GM19238 (cell line): Measurements from ENCODE around the gene GALNT2.

Experiments
- DNase-seq: peaks from one replicate; pipeline ENCODE4 v3.0.0; 2011; ENCODE audit warnings: low spot score; ENCODE audit not compliant: insufficient read length

GALNT2 gene

DNA sequence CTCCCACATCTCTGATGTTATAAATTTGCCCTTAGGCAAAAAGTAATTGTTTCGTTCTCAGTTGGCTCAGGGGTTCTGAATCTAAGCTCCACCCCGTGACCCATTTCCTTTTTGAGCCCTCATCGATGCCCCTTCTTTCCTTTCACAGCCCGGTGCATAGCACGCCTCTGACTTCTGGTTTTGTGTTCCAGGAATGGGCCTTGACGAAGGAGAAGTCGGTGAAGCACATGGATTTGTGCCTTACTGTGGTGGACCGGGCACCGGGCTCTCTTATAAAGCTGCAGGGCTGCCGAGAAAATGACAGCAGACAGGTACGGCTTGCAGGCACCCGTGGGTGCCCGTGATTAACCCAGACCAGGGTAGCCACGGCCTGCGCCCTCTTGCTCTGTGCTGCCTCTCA is 207.2 kb downstream of the GALNT2 start:
- DNase-seq = no peak

- DNase-seq = no peak
Observed at GRCh38 chr1:230276401-230276800, 209.4 kb downstream of the GALNT2 start.

GRCh38 chr1:230277201-230278025 is 210.4 kb downstream of the GALNT2 start:
- no peak for DNase-seq

- DNase-seq = no peak
Observed at GRCh38 chr1:230278376-230278775, 211.3 kb downstream of the GALNT2 start.

- no peak for DNase-seq
Observed at GRCh38 chr1:230278871-230279582, 212.0 kb downstream of the GALNT2 start.

GRCh38 chr1:230279583-230279945 is 212.5 kb downstream of the GALNT2 start:
- DNase-seq = no peak

DNA sequence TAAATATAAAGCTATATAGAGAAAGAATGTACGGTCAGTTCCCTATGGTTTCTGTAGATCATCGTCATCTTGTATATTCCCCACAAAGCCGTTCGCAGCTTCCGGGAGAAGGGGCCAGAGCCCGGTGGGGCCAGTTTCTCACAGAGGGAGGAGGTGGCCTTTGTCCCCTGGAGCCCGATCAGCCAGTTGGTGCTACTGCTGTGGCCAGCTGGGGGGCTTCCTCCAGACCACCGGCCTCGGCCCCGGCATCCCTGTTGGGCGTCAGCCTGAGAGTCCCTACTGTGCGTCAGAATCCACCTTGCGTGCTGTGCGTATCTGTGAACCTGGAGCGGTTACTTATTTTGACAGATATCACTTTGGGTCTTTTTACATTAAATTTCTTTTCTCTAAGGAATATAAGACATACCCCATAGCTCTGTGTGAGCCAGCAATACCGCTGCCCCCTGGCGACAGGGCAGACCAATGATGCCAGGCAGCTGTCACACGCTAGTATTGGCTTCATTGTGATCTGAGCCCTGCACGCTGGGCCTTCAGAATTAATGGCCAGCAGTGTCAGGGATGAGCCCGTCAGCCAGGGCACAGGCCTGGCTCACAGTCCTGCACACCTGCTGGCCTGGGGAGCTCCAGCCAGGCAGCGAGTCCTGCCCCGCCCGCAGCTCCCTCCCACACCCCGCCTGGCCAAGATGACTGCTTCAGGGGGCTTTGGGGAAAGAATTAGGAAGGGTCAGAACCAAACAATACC is 213.2 kb downstream of the GALNT2 start:
- no peak for DNase-seq

DNA sequence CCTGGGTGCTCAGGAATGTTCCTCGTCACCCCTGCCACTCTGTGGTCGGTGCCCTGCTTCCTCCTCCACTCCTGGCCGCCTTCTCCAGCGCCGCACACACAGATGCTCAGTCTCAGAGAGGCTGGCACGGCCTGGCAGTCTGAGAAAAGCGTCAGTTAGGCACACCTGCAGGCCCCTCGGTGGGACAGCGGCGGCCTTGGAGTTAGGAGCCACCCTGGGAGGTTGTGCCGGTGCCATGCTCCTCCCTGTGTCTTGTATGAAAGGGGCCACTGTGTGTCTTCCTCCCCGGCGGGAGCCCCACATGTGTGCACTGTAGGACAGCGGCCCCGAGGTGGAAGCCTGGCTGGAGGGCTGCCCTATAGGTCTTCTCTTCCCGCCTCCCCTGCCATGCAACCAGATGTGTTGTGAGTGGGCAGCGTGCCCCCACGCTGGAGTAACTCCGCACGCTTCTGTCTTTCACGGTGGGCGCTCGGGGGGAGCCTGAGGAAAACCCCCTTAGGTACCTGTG is 213.9 kb downstream of the GALNT2 start:
- no peak for DNase-seq

DNA sequence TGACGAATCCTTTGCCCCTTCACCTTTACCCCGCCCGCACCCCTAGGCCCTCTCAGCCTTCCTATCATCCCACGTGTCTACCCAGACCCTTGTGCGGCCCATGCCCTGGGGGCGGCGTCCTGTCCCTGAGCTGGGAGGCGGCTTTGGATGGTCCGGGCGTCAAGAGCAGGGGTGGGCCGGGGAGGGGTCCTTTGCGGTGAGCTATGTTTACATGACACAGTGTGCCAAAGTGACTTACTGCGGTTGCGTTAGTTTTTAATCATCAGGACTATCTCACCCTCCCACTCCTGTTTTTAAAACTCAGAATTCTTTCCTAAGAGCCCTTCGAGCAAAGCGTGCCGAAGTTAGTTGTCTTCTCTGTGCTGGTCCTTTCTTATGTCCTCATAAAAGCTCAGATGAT is 214.5 kb downstream of the GALNT2 start:
- DNase-seq = no peak

DNA sequence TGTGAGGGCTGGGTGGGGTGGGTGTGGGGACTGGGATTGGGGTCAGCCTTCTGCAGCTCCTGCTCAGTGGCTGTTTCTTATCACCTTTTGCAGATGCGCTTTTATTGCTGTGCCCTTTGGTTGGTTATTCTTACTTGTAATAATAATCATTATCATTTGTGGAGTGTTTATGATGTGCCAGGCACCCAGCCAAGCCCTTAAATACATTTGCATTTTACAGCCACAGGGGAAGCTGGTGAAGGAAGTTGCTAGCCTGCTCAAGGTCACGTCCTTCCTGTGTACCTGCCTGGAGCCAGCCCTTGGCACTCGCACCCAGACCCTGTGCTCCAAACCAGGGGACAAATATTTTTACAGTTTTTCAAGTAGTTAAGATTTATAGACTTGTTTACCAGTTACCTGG is 215.1 kb downstream of the GALNT2 start:
- DNase-seq = no peak

DNA sequence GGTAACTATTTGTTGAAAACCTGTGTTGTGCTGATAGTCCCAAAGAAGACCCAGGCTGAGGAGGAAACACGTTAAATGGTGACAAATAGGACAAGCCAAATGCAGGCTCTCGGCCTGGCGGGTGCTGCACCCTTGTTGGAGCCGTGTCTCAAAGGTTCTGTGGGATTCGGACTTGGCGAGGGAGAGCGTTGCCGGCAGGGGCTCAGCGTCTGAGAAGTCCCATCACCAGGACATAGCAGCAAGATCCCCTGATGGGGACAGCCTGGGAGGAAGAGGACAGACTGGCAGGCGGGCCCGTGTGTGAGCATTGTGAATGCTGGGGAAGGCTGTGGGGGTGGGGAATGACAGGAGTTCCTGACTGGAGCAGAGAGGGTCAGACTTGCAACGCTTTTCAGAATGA is 216.6 kb downstream of the GALNT2 start:
- no peak for DNase-seq

DNA sequence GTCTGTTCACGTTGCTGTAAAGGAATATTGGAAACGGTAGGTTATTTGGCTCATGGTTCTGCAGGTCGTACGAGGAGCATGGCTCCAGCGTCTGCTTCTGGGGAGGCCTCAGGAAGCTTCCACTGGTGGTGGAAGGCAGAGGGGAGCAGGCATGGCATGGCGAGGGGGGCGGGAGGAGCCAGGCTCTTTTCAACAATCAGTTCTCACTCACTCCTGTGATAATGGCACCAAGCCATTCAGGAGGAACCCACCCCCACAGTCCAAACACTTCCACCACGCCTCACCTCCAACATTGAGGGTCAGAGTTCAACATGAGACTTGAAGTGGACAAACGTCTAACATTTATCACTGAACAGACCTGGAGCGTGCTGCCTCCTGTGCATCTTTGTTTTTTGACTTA is 217.9 kb downstream of the GALNT2 start:
- no peak for DNase-seq

GRCh38 chr1:230285351-230285750 is 218.3 kb downstream of the GALNT2 start:
- no peak for DNase-seq

- no peak for DNase-seq
Observed at GRCh38 chr1:230286166-230286889, 219.3 kb downstream of the GALNT2 start.

- no peak for DNase-seq
Observed at GRCh38 chr1:230286890-230287269, 219.8 kb downstream of the GALNT2 start.

DNA sequence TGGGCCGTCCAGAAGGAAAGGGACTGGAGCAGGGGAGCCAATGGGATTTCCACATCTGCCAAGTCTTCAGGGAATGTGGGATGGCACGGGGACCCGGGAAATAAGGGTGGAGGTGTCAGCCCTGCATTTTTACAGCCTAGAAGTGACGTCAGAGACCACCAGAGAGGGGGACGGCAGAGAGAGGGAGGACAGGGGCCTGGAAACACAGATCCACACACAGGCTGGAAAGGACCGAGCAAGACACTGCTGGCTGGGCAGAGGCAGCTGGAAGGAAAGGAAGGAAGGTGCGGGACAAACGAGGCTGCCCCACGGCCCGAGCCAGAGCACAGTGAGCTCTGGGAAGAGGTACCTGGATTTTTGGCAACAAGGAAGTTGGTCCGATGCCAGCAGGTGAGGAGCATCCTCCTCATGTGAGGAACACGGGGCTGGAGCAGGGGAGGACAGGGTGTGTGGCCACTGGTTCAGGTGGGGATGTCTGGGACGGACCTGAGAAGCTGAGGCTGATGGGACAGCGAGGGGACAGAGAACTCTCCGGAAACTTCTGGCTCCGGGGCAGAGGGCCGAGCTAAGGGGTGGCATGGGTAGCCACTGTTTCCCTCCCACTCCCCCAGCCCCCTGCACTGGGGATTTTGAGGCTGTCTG is 220.8 kb downstream of the GALNT2 start:
- DNase-seq = no peak

DNA sequence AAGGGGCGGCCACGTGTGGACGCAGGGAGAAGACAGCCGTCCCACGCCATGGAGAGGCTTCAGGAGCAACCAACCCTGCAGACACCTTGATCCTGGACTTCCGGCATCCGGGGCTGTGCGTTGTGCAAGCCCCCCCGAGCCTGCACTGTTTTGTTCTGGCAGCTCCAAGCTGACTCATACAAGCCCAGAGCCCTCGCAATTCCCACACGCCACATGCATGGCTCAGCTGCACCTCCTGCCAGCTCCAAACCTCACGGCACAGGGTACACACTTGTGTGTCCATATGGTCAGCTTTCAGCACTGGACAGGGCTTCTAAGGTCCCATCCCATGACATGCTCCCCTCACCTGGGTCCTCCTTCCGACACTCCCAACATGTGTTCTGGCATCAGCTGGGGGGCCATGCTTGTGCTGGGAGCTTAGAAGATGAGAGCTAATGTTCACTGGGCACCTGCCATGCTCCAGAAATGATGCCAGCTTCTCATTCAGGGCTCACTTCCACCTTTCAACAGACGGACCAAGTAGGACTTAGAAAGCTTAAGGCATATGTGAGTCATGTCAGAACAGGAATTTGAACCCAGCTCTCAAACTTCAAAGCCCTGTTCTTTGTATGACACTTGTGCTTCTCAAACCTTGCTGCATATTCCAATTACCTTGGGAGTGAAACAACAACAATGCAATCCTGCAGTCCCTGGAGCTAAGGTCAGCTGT is 221.8 kb downstream of the GALNT2 start:
- no peak for DNase-seq

- DNase-seq = no peak
Observed at GRCh38 chr1:230289350-230289644, 222.3 kb downstream of the GALNT2 start.

DNA sequence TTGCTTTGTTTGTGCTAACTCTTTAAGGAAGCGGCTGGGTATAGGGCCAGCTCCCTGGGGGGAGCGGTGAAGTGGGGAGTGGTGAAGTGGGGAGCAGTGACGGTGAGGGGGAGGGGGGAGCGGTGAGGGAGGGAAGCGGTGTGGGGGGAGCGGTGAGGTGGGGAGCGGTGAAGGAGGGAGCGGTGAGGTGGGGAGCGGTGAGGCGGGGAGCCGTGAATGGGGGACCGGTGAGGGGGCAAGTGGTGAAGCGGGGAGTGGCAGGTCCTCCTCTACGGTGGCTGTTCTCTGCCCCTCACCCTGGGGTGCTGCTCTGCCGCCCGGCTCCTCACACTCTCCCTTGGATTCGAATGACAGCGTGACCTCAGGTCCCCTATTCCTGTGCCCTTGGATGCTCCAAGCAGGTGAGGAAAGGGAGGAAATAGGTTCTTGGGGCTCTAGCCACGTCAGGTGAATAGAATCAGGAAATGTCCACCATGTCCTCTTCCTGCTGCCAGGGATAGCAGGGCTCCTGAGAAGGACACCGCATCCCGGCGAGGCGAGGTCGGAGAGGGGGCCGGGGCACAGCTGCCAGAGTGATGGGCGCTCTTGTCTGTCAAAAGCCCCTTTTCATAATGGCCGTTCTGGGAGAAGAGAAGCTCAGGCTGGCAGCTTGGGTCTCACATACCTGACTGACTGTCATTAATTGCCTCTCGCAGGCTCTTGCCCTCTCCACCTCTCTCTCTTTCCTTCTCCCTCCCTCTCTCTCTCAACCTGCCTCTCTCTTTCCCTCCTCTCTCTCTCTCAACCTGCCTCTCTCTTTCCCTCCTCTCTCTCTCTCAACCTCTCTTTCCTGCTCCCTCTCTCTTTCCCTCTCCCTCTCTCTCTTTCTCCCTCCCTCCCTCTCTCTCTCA is 224.9 kb downstream of the GALNT2 start:
- no peak for DNase-seq
